Right lobe of liver (tissue), 6 donors: ENCODE measurements around the gene RNH1. TPM values are rescaled to one million over a fixed set of nuclear protein-coding genes. Genes with fewer than 3 reads are reported as not detected.

Source experiments
- ATAC-seq, 4 donors: fragments of 200-7000 bp; cut with Tn5 transposase; one replicate each; pipeline ENCODE4 v1.9.1; 2020; ENCODE audit warnings: mild to moderate bottlenecking in 4 of 4, moderate library complexity in 4 of 4
- DNase-seq, 3 donors: peaks; one replicate each; pipeline ENCODE4 v3.0.0-alpha.2; 2020
- H3K27ac ChIP-seq, 3 donors: fragments of 200-600 bp; one replicate each; pipeline ENCODE4 v1.8.0; 2022
- H3K27me3 ChIP-seq, 2 donors: fragments of 200-600 bp; one replicate each; pipeline ENCODE4 v1.8.0; 2022
- H3K36me3 ChIP-seq, 4 donors: fragments of 200-600 bp; sonication (generic) in 1 of 4; one replicate each; pipeline versions ENCODE4 v1.5.1 to v1.8.0; 2017 to 2022; ENCODE audit warnings: control low read depth in 1 of 4
- H3K4me1 ChIP-seq, 4 donors: fragments of 200-600 bp; sonication (generic) in 1 of 4; one replicate each; pipeline versions ENCODE4 v1.5.1 to v1.8.0; 2017 to 2022; ENCODE audit warnings: control low read depth in 1 of 4
- H3K4me3 ChIP-seq, 3 donors: fragments of 200-600 bp; one replicate each; pipeline ENCODE4 v1.8.0; 2022
- H3K9me3 ChIP-seq, 4 donors: fragments of 200-600 bp; sonication (generic) in 1 of 4; one replicate each; pipeline versions ENCODE4 v1.5.1 to v1.8.0; 2017 to 2022; ENCODE audit warnings: control low read depth in 1 of 4
- CTCF ChIP-seq, 4 donors: fragments of 200-600 bp in 3 of 4; fragments of 450-650 bp in 1 of 4; IDR thresholded peaks; one replicate each; pipeline versions ENCODE4 v1.5.1 to v1.8.0; 2016 to 2022; ENCODE audit warnings: antibody characterized with exemption in 4 of 4, mild to moderate bottlenecking in 2 of 4
- POLR2A ChIP-seq: fragments of 450-650 bp; IDR thresholded peaks from one replicate; pipeline ENCODE4 v1.6.1; 2017; ENCODE audit warnings: antibody characterized with exemption, mild to moderate bottlenecking
- WGBS: methylation state at CpG from one replicate; pipeline ENCODE4 v1.1.6; 2018; ENCODE audit warnings: low coverage, low lambda C conversion rate; ENCODE audit not compliant: insufficient coverage; ENCODE audit errors: missing lambda C conversion rate; 5-methylcytosine and 5-hydroxymethylcytosine counted together
- intact Hi-C, 2 donors: fragments of 100-400 bp; cut with DNase I; formaldehyde crosslinking; loops; one replicate each; pipeline versions ENCODE4 v1.11.2 to v1.14.1; 2022
- total RNA-seq, 6 experiments: library from RNA; depleted of rRNA in 2 of 6; stranded (reverse); fragments of >200 nt in 2 of 6; fragmentation: NEBNext Ultra II Directional in 3 of 6; extraction: Animal tissue kit (Norgen Biotek cat#: 25700) in 3 of 6; gene quantifications; one replicate each; pipeline versions ENCODE4 v1.1.0 to v1.2.4, GENCODE V29; 2016 to 2023
- donor health status: DM: no; HTN: yes; CAD: no.
- donor health status: DM: no; HTN: no; CAD: no.
- donor health status: DM: no; HTN: no; CAD: no.
- donor health status: DM: no; HTN: yes; CAD: no.
- donor health status: DM: no; HTN: yes; CAD: no.

RNH1 gene
- total RNA-seq, 6 experiments from 2014 or later: 66.4 to 135 (median 76.2) TPM

GRCh38 chr11:501683-502287 lies 5.3 kb downstream of the RNH1 start:
- peaks cover 0 to 21% (median 5%) of the 10 kb centered on the region in 4 donors for H3K4me1 ChIP-seq
- H3K4me3 ChIP-seq: no peak overlapping the region
- H3K9me3 ChIP-seq: no peaks in the 10 kb centered on the region
- no peak overlapping the region for H3K27ac ChIP-seq
- intact Hi-C loops: no loop called here
- DNase-seq (no peak), ATAC-seq (no peak)
- H3K36me3 ChIP-seq: peaks cover 7 to 40% (median 33%) of the 10 kb centered on the region in 4 donors
- H3K27me3 ChIP-seq: no peaks in the 10 kb centered on the region
- 100% methylated on average over 3 of the region's 19 CpGs for WGBS
- TF ChIP-seq POLR2A (no peak), CTCF (IDR thresholded peaks at IDR 0.05) (no peak)

GRCh38 chr11:501001-501682 lies 5.9 kb downstream of the RNH1 start:
- Histone ChIP-seq H3K27me3 (no peaks in the 10 kb centered on the region), H3K4me1 (peaks cover 0 to 21% (median 5%) of the 10 kb centered on the region in 4 donors), H3K9me3 (no peaks in the 10 kb centered on the region), H3K36me3 (peaks cover 7 to 41% (median 33%) of the 10 kb centered on the region in 4 donors), H3K4me3 (no peak overlapping the region), H3K27ac (no peak overlapping the region)
- ATAC-seq (no peak), DNase-seq (no peak)
- TF ChIP-seq CTCF (IDR thresholded peaks at IDR 0.05) (no peak), POLR2A (no peak)
- 83% methylated on average over 7 of the region's 24 CpGs for WGBS
- intact Hi-C loops: no loop called here

GRCh38 chr11:499201-500076 lies 7.6 kb downstream of the RNH1 start:
- DNase-seq (no peak), ATAC-seq (no peak)
- Histone ChIP-seq H3K27me3 (no peaks in the 10 kb centered on the region), H3K4me3 (no peak overlapping the region), H3K36me3 (peaks cover 7 to 54% (median 38%) of the 10 kb centered on the region in 4 donors), H3K9me3 (no peaks in the 10 kb centered on the region), H3K27ac (no peak overlapping the region), H3K4me1 (peaks cover 0 to 10% (median 0%) of the 10 kb centered on the region in 4 donors)
- WGBS: no CpG with 5 or more reads among the region's 24 CpGs
- intact Hi-C loops: no loop called here
- no peak for TF ChIP-seq POLR2A
- TF ChIP-seq CTCF (IDR thresholded peaks at IDR 0.05): no peak

- intact Hi-C loops: no loop called here
- TF ChIP-seq CTCF (IDR thresholded peaks at IDR 0.05) (no peak), POLR2A (no peak)
- no peak for DNase-seq
- H3K9me3 ChIP-seq: no peaks in the 10 kb centered on the region
- ATAC-seq: no peak
- WGBS: 100% methylated on average over 1 of the region's 39 CpGs
- H3K4me3 ChIP-seq: no peak overlapping the region
- no peak overlapping the region for H3K27ac ChIP-seq
- peaks cover 0 to 5% (median 0%) of the 10 kb centered on the region in 4 donors for H3K4me1 ChIP-seq
- no peaks in the 10 kb centered on the region for H3K27me3 ChIP-seq
- peaks cover 7 to 58% (median 40%) of the 10 kb centered on the region in 4 donors for H3K36me3 ChIP-seq
Measured at GRCh38 chr11:498297-499181, 8.5 kb downstream of the RNH1 start.
